ENCODE results near the gene SEMA5B. TPM values are rescaled to one million over a fixed set of nuclear protein-coding genes. Genes with fewer than 3 reads are reported as not detected.
A peak's percentile ranks its signal among the peaks of the same experiment; 100 is the strongest.

Gene SEMA5B
- total RNA-seq, 1 experiment from 2014 or later: 9.4 TPM

- H3K4me1 ChIP-seq (ENCODE audit: insufficient read depth, low read length): peaks cover 13% of the 10 kb centered on the region
Observed at GRCh38 chr3:122982216-122983185, 45.1 kb downstream of the SEMA5B start.

More at GRCh38 chr3:122982216-122983185, 45.1 kb downstream of the SEMA5B start:
- Histone ChIP-seq H3K56ac (ENCODE audit: insufficient read length, low read depth, low read length) (no peak overlapping the region), H3K23ac (ENCODE audit: insufficient read length, low read depth, low read length) (no peak overlapping the region), H3K27ac (ENCODE audit: insufficient read length, low read depth, low read length) (no peak overlapping the region), H4K20me1 (ENCODE audit: control insufficient read depth, insufficient read depth, insufficient read length) (no peaks in the 10 kb centered on the region), H4K91ac (ENCODE audit: insufficient read length, low read depth, low read length) (no peak overlapping the region), H2AK5ac (ENCODE audit: insufficient read length, low read length) (no peak overlapping the region), H3K27me3 (ENCODE audit: insufficient read depth, low read length) (no peaks in the 10 kb centered on the region; the same call in 1 of the 2 replicates), H3T11ph (ENCODE audit: low read length) (no peak overlapping the region), H3K79me1 (ENCODE audit: insufficient read depth, low read depth, low read length, poor library complexity, severe bottlenecking) (no peaks in the 10 kb centered on the region), H2BK5ac (ENCODE audit: insufficient read length, low read length) (no peak overlapping the region), H3K9ac (ENCODE audit: extremely low read depth, insufficient read length, low read length) (no peak overlapping the region), H3K14ac (ENCODE audit: insufficient read depth, low read length) (peak overlapping the region; percentile 45; the same call in 1 of the 2 replicates), H3K4me2 (ENCODE audit: insufficient read depth, insufficient read length, low read length) (no peak overlapping the region), H2BK20ac (ENCODE audit: low read depth, low read length, poor library complexity, severe bottlenecking) (no peak overlapping the region), H2BK12ac (ENCODE audit: insufficient read length, low read depth, low read length) (no peak overlapping the region), H3K4ac (ENCODE audit: low read depth, low read length) (no peak overlapping the region), H3K18ac (ENCODE audit: insufficient read length, low read depth, low read length) (peak overlapping the region; percentile 0), H4K5ac (ENCODE audit: insufficient read length, low read depth, low read length) (no peak overlapping the region), H3K79me2 (ENCODE audit: insufficient read depth, low read length) (no peaks in the 10 kb centered on the region), H2AFZ (ENCODE audit: low read length) (no peak overlapping the region), H3K23me2 (ENCODE audit: insufficient read length, low read depth, low read length, poor library complexity, severe bottlenecking) (no peaks in the 10 kb centered on the region), H3K9me3 (ENCODE audit: control insufficient read depth, low read depth, low read length) (no peaks in the 10 kb centered on the region), H4K8ac (replicated peaks; ENCODE audit: insufficient read length, low read depth, low read length) (no peak overlapping the region), H2BK120ac (ENCODE audit: low read depth, low read length, poor library complexity, severe bottlenecking) (no peak overlapping the region), H2BK15ac (ENCODE audit: low read depth, low read length) (no peak overlapping the region)
- Mint-ChIP-seq H3K4me3 (no peak overlapping the region; a peak in 1 of 5 replicates), H3K4me1 (peaks cover 66 to 77% of the 10 kb centered on the region in 2 experiments), H3K27ac (peak overlapping the region in 1 of 3 experiments; percentile 3; a peak in 1 of 7 replicates), H3K9me3 (no peaks in the 10 kb centered on the region; a peak in 1 of 5 replicates), H3K27me3 (ENCODE audit: low read depth) (peaks cover 26% of the 10 kb centered on the region), H3K36me3 (ENCODE audit: insufficient read depth in 1 of 3, low read depth in 3 of 3) (no peaks in the 10 kb centered on the region; a peak in 1 of 7 replicates)
- no CpG with 5 or more reads among the region's 15 CpGs for WGBS (ENCODE audit: extremely low coverage, insufficient read length, low lambda C conversion rate)
- peak; percentile 43; the same call in 2 of the 3 replicates for TF ChIP-seq CTCF (conservative IDR thresholded peaks at IDR 0.05)
- DNase-seq: peak; percentile 64

Measured in H9 (cell line).